Measurements from ENCODE around the gene PSME2.
A peak's percentile ranks its signal among the peaks of the same experiment; 100 is the strongest.

The PSME2 gene

DNA sequence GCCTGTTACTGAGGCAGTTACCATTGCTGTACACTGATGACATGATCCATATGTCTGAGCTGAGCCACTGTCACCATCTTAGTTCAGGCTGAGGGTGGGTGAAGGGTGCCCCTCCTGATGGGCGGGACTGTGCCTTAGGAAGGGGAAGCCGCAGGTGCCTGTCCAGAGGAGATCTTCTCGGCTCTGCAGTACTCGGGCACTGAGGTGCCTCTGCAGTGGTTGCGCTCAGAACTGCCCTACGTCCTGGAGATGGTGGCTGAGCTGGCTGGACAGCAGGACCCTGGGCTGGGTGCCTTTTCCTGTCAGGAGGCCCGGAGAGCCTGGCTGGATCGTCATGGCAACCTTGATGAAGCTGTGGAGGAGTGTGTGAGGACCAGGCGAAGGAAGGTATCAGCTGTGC, 4.6 kb upstream of the PSME2 start:
- DNase-seq: no peak

DNA sequence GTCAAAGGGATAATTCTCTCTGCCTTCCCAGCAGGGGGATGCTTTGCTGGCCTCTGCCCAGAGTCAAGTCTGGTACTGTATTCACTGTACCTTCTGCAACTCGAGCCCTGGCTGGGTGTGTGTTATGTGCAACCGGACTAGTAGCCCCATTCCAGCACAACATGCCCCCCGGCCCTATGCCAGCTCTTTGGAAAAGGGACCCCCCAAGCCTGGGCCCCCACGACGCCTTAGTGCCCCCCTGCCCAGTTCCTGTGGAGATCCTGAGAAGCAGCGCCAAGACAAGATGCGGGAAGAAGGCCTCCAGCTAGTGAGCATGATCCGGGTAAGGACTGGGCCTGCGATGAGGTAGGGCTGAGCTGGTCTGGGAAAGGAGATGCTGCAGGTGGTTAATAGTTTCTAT, 4.2 kb upstream of the PSME2 start:
- DNase-seq: no peak

DNA sequence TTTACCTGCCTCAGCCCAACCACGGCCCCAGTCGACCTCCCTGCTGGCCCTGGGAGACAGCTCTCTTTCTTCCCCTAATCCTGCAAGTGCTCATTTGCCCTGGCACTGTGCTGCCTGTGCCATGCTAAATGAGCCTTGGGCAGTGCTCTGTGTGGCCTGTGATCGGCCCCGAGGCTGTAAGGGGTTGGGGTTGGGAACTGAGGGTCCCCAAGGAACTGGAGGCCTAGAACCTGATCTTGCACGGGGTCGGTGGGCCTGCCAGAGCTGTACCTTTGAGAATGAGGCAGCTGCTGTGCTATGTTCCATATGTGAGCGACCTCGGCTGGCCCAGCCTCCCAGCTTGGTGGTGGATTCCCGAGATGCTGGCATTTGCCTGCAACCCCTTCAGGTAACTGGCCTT, 3.7 kb upstream of the PSME2 start:
- no peak for DNase-seq

DNA sequence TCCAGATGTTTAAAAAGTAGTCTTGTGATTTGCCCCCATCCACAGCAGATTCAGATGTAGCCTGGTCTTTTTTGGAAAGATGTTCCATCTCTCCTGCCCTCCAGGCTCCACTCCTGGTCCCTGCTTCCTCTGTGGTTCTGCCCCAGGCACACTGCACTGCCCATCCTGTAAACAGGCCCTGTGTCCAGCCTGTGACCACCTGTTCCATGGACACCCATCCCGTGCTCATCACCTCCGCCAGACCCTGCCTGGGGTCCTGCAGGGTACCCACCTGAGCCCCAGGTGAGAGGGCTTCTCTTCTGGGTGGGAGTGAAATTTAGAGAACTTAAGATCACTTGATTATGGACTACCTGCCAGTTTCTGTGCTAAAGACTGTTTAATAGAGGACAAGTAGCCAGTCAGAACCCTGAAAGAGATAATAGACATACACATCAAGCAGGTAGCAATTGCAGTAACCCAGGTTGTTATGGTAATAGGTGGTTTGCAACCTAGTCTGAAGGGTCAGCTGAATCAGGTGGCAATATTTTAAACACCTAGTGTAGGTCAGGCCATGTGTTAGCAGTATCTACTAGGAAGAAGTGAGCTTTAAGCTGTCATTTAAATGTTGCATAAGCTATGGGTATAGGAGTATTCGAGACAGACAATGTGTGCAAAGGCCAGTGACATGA, 3.0 kb upstream of the PSME2 start:
- no peak for DNase-seq

DNA sequence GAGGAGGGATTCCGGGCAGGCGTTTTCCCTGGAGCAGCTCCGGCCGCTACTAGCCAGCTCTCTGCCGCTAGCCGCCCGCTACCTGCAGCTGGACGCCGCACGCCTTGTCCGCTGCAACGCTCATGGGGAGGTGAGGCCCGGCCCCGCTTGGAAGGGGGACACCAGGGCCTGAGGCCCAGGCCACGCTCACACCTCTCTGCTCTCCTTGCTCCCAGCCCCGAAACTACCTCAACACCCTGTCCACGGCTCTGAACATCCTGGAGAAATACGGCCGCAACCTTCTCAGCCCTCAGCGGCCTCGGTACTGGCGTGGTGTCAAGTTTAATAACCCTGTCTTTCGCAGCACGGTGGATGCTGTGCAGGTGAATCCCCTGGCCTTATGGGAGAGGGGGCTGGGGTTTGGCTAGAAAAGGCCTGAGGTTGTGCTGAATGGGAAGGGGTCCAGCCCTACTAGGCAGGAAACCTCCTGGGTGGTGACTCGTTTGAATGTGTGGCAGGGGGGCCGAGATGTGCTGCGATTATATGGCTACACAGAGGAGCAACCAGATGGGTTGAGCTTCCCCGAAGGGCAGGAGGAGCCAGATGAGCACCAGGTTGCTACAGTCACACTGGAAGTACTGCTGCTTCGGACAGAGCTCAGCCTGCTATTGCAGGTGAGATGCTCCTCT, 1.5 kb upstream of the PSME2 start:
- DNase-seq: no peak

DNA sequence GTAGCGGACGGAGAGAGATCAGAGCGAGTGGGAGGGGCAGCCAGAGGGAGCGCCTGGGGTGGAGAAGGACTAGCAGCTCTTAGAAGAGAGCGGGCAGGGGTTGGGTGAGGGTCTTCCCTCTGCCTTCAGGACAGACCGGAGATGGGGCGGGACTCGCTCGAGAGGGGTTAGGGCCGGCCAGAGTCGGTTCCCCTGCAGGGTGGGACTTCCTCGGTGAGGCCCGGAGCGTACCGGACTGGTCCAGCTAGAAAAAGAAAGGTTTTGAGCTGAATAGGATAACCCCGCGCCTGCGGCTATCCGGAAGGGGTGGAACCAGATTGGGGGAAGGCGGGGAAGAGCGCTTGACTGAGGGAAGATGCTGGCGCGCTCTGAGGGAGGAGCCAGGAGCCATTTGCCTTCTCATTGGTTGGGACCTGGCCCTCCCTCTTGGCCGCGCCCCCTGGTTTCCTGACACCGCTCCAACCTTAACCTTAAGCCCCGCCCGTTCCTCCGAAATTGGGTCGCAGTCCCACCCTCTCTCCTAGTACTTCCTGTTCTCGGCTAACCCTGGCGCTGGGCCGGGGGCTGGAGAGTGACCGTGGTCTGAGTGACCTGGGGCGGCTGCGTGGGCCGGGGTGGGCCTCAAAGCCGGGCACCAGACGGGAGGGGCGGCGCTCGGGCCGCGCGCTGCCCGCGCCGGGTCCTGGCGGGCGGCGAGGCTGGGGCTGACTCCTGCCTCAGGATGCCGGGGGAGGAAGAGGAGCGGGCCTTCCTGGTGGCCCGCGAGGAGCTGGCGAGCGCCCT, 759 bp upstream of the PSME2 start, which contains the start of gene RNF31:
Gene RNF31, plus strand, starts transcription at position 521 of the 783 bp plus-strand sequence. Its CDS starts 201 bp downstream, at position 722.
- DNase-seq: peak; percentile 99

DNA sequence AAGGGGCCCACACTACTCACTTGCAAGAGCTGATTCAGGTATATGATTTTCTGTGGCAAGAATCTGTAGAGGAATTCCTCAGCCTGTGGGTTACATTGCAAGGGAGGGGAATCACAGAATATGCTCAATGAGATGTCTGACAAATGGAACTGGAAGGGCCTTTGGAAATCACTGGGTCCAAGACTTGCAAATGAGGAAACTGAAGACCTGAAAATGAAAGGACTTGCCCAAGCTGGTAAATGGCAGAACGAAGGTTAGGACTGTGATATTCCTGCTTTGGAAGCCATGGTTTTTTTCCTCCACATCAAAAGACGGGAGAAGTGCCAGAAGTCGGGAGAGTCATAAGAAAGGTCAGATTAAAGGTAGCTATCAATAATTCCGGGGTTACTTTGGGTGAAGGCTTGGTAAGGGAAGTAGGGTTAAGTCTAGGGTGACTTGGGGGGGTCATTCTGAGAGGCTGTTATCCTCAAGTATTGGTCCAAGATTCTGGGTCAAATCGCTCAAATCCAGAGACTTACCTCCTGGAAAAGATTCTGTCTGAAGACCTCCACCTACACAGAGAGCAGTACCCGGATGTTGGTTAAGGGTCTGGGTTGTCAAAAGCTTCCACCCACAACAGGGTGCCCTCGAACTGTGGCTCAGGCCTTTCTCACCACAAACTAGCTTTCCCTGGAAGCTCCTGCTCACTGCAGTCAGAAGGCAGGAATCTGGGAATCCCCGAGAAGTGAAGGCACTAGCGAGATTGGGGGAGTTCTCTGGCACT, 539 bp downstream of the PSME2 start:
- DNase-seq: no peak

DNA sequence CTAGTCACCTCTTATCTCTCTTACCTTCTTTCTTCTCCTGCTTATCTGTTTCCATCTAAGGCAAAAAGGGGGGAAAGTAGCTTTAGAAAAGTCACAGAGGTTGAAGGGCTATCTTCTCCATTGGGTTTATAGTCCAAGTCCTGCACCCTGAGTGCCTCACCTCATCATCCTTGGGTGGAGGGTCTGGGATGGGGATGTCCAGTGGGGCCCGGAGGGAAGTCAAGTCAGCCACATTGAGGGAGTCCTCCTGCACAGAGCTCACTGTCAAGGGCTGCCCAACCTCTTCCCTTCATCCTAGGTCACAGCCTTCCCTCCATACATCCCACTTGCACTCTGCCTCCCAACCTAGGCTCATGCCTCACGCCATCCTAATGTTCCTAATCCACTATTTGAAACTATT, 1.2 kb downstream of the PSME2 start:
- no peak for DNase-seq

DNA sequence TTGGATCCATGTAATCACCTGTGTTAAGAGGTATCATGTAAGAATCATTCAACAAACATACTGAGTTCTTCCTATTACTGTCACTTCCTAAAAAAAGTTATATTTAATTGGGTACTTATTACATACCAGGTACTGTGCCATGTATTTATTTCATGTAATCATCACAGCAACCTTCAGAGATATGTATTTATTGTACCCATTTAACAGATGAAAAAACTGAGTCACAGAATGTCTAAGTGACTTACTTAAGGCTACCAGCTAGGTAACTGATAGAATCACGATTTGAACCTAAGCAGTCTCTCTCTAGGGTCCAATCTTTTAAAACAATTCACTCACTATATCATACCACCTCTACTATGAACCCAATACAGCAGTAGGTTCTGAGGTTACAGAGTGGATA, 2.0 kb downstream of the PSME2 start:
- no peak for DNase-seq

DNA sequence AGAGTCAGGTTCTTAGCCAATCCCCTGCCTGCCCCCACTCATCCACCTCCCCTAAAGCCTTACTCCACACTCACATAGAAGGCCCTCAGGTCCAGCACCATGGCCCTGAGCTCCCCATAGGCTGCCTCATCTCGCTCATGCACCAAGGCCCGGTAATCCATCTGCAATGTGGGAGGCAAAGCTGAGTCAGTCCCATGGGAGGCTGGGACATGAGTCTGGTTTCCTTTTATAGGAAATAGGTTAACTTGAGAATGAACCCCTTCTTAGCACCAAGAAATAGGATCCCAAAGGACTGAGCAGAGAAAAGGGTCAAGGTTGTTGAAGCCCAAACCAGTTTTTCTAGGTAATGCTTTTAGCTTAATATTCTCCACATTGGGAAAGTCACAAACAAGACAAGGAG, 2.9 kb downstream of the PSME2 start:
- DNase-seq: no peak

DNA sequence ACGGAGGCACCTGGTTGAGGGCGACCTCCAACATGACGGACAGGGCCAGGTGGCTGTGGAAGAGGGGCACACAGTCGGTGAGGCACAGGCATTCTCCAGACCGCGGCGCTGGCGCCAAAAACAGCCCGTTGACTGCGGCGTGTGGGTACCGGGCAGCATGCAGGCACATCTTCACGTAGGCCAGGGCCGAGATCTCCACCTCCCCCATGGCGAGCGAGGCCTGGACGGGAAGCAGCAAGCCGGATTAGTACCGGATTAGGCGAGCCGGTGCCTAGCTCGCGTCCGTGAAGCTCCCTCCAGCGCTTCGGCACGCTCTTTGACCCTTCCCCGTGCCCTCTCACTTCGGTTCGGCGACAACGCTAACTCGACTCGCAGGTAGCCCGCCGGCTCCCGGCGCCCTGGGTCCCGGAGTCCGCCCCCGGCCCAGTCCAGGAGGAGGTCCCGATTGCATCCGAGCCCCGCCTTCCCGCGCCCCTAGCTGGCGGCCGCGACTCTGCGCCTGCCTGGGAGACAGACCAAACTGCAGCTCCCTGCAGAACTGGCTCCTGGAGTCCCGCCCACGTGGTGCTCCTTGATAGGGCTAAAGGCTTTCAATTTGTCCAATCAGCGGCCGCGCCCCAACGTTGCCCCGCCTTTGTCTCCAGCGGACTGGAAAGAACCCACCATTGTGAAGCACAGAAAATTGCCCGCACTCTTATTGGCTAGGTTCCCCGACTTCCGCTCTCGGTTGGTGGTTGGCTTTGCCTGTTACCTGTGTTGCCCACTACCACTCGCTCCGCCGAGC, 5.1 kb downstream of the PSME2 start, which contains the start of gene EMC9:
Gene EMC9, minus strand, starts transcription at position 495 of the 784 bp plus-strand sequence. Its CDS starts 287 bp downstream, at position 208.
- DNase-seq: peak; percentile 100

DNA sequence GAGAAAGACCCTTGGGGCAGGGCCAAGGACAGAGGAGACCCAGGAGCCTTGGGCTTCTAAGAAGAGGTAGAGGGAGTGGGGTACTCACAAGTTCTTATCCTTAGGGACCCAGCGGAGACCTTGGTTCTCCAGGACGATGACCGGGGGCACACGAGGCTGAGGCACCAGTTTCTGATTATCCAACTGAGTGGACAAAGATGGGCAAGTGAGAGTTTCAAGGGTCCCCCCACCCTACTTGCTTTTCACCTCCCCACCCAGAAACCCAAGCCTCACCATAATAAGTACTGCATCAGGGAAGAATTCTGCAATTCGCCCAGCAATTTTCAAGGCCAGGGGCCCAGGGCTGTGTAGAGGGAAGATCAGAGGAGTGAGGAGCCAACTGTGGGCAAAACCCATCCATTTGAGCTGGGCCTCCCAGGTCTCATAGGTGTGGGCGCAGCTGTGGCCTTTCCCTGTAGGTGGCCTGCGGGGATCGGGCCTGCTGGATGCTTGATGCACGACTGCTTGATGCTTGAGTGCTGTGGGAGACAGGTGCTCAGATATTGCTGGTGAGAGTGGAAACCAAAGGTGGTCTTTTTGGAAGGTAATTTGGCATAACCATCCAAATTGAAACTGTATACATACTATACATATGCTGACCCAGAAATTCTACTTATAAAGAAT, 7.0 kb downstream of the PSME2 start:
- peak; percentile 16 for DNase-seq

DNA sequence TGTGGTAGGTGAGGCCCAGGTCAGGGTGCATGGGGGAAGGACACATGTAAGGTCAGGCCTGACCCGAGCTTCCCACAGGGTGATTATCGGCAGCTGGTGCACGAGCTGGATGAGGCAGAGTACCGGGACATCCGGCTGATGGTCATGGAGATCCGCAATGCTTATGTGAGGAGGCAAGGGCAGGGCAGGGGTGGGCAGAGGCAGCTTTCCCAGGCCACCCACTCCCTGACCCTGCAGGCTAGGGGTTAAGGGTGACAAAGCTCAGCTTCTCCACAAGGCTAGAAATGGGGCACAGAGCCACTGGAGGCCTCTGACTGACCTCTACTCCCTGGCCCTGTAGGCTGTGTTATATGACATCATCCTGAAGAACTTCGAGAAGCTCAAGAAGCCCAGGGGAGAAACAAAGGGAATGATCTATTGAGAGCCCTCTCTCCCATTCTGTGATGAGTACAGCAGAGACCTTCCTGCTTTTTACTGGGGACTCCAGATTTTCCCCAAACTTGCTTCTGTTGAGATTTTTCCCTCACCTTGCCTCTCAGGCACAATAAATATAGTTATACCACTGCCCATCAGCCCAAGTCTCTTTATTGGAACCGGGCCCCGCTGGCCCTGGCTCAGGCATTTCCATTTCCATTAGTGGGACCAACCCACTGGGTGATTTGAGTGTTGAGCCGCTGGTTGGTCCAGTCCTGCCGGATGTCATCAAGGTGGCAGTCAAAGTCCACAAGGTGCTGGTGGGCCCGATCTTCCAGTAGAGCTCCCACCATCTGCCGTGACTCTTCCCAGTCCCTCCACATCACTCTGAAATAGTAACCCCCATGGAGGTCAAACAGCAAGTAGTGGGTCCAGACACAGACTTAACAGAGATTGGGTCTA, 7.8 kb downstream of the PSME2 start:
- no peak for DNase-seq

DNA sequence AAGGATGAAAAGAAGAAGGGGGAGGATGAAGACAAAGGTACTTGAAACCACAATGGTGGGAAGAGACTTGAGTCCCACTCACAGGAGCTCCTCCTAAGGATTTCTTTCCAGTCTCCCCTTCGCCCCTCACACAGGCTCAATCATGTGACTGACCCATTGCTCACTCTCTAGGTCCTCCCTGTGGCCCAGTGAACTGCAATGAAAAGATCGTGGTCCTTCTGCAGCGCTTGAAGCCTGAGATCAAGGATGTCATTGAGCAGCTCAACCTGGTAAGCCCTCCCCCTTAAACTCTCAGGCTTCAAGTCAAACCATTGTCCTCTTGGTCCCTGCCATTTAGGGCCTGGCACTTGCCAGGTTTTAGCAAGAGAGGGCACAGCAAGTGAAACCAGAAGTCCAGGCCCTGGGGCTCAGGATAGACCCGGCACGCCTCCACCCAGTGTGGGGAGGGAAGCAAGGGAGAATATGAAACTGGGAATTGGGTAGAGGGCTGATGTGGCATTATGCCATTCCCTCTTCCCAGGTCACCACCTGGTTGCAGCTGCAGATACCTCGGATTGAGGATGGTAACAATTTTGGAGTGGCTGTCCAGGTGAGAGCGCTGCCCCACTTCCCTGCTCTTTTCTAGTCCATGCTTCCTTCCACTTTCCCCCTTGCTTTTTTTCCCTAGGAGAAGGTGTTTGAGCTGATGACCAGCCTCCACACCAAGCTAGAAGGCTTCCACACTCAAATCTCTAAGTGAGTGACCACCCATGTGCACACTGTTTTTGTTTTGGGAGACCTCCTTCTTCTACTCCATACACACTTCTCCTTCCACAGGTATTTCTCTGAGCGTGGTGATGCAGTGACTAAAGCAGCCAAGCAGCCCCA, 8.6 kb downstream of the PSME2 start:
- no peak for DNase-seq

DNA sequence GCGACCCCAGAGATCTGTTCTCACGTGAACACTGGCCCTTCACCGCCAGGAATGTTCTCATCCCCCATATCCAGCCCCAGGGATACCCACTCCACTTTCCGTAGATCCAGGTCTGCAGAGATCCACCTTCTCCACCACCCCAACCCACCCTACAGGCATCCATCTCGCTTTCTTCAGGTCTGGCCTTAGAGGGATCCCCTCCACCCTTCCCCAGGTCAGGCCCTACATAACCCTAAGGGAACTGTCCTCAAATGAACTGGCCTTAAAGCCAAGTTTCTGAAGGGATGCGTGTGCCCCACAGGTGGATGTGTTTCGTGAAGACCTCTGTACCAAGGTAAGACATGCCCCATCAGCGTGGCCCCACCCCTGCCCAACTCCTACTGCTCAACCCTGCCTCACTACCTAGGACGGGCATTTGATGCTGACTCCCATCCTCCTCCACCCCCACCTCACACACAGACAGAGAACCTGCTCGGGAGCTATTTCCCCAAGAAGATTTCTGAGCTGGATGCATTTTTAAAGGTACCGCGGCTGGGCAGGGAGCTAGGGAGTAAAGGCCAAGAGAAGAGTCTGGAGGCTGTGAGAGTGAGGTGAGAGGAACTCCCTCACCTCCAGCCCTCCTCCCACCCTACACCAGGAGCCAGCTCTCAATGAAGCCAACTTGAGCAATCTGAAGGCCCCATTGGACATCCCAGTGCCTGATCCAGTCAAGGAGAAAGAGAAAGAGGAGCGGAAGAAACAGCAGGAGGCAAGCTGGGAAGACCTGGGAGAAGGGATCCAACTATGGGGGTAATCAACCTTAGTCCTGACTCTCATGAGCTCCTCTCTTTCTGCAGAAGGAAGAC, 9.5 kb downstream of the PSME2 start:
- DNase-seq: no peak

DNA sequence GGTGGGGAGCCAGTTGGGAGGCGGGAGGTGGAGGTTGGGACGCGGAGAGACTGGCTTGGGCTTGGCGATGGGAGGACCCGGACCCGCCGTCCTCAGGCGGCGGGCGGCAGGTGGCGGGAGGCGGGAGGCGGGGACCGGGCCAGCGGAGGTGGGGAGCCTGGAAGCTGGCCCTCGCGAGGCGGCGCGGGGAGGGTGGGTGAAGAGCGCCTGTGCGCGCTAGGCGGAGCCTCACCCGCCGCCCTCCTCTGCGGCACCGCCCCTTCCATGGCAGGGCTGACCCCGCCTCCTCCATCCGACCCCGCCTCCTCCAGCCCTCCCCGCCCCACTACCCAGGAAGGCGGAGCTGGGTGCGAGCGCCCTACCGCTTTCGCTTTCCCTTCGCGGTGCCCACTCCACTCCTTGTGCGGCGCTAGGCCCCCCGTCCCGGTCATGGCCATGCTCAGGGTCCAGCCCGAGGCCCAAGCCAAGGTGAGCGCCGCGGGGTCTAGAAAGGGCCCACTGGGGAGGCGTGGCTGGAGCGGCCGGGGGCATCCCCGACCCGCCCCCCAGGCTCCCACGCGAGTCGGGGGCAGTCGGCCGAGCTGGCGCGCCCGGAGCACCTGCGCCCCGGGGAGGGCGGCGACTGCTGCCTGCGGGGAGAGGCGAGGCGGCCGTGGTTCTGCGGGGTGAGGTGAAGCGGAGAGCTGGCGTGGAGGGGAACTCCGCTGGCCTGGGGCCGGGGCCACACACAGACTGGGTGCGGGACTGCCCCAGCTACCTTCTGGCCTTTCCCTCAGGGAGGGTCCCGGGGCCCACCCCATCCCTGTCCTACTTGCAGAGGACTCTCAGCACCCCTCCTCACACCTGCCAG, 10.4 kb downstream of the PSME2 start, which contains the start of gene PSME1:
Gene PSME1, plus strand, starts transcription at position 361 of the 850 bp plus-strand sequence. Its CDS starts 69 bp downstream, at position 430.
- peak; percentile 98 for DNase-seq

DNA sequence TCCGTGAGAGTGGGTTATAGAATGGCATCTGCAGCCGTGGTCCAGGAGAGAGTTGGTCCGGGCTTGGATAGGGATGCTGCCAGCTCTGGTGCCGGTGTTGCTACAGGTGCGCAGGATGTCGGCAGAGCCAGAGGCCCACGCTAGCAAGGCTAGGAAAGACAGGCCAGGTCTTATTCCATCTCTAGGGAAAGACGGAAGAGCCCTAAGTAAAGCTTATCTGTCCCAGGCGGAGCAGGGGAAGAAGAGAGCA, 10.9 kb downstream of the PSME2 start:
- DNase-seq: no peak

DNA sequence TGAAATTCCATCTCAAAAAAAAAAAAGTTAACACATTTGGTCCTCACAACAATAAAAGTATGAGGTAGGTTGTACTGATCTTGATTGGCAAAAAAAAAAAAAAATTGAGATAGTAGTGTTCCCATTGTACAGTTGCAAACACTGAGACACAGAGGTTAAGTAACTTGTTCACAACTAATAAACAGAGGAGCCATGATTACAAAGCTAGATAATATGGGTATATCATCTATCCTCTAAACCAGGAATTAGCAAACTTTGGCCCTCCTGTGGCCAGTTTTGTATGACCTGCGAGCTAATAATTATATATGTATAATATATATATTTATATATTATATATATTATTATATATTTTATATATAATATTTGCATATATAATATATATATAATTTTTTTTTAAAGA, 12.7 kb downstream of the PSME2 start:
- DNase-seq: no peak
